DMS153 treated with DMSO at 0.1 percent for 48 hours (cell line): ENCODE measurements around the gene NFASC.

ENCODE experiments used
- DNase-seq: peaks from one replicate; lab custom pipeline; 2025; ENCODE audit not compliant: unreplicated experiment; lab: John Stamatoyannopoulos, UW

The NFASC gene

DNA sequence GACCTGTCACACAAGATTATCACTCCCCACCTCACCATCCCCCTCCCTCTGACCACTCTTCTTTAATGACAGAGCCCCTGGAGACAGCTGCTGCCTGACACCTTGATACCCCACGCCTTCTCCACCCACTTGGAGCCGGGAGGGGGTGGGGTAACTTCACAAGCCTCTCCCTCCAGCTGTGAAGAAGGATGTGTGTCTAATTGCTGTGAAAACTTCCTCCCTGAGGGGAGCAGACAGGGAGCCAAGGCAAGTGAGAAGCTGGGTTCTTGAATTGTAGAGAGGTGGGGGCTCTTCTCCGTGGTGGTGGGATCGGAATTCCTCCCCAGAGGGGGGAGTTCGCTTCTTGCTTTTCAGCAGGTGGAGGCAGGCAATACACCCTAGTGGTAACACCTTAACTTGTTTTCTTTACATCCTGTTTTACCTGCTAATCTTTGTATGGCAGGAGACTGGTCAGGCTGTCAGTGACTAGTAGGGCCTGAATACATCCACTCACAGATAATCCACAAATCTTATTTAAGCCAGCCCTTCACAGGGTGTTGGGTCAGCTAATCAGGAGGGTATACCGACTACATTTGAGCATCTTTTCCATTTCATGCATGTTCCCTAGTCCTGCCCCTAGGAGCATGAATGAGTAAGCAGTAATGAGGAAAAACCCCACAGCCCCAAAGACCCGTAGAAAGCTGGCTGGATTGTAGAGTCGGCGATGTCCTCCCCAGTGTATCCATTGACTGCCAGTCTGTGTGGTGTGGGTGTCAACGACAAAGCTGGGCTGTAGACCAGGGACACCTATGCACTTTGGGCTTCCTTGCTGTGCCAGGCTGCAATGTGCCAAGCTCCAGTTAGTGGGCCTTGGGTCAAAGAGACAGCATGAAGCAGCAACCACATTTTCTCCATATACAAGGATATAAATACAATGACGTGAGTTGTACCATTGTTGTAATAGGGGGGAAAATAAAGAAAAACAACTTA is 57.3 kb downstream of the NFASC start:
- no peak for DNase-seq

DNA sequence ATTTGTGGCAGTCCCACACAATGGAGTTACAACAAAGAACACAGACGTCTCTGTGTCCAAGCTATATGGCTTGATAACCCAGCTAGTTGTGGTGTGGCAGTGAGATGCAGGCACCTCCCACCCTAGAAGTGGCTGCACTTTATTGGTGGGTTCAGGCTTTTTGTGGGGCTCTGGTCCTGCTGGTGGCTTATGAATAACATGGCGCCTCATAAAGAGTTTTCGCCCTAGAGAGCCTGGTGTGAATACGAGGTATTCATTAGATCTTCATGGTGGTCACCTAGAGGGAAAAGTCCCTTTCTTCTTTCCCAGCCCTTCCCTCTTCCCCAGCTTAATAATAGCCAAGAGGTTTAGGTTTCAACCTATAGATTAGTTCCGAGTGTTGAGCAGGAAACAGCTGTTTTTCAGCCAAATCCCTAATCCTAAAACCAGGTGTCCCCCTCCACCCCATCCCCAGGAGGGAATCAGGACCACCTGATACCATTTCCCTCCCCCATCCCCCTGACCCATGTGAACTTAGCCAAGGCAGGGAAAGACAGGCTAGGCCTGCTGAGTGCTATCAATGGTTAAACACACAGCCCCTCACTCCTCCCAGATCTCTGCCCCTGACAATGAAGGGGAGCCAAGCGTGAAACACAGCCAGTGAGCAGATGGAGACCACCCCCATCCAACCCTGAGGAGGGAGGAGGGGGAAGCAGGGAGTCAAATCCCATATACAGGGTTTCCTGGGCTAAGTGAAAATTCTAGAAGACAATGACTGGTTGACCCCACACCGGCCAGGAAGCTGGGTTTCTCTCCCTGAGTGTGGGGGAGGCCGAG is 58.2 kb downstream of the NFASC start:
- DNase-seq = no peak

DNA sequence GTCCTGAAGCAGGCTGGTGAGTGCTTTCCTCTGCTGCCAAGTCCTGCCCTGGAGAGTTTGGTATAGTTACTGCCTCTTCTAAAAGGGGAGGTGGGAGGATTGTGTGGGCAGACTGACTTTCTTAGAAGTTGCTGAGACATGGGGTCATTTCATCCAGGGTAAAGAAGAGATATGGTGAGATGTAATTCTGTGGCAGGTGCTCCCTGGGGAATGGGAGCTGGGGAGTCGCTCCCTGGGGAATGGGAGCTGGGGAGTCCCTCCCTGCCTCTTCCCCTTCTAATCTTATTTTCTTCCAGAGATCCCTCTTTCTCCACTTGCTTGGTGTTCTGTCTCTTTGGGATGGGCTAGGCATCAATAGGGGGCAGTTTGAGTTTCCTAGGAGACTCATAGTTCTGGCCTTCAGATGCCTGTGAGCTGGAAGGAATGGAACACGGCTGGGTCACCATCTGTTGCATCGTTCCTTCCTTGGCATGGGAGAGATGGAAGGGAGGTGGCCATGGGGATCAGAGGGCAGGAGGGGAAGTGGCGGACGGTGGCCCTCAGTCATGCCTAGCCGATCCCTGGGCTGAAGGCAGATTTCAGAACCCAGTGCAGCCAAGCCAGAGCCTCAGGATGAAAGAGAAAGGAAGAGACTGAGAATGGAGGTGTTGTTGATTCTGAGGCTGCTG is 59.0 kb downstream of the NFASC start:
- DNase-seq = no peak

DNA sequence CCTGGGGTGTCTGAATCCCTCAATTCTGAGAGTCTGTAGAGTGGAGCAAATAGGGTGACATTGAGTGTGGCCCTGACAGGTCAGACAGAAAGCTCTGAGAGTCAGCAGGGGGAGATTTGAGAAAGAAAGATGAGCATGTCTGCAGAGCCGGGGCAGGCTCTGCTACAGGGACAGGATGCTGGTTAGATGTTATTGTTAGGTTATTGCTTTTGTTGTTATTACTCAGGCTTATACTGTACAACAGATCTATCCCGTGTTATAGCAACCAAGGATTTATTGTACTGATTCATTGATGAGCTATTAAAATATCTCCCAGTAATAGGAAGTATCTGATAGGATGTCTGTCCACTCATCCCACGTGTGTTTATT is 59.5 kb downstream of the NFASC start:
- no peak for DNase-seq

DNA sequence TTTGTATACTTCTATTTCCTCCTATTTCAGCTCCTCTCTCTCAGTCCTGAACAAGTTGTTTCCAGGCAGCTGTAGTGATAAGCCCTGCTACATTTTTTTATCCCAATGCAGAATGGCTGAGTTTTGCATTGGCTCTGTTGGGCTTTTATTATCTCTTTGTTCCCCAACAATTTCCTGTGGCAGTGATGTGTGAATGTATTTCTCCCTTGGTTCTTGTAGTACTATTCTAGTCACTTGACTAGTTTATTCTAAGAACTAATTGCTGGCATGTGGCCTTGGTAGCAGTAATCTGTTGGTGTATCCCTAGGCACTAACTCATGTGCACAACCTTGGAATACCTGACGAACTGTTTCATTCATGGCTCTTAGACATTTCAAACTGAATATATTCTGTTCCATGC is 60.7 kb downstream of the NFASC start:
- DNase-seq = no peak

DNA sequence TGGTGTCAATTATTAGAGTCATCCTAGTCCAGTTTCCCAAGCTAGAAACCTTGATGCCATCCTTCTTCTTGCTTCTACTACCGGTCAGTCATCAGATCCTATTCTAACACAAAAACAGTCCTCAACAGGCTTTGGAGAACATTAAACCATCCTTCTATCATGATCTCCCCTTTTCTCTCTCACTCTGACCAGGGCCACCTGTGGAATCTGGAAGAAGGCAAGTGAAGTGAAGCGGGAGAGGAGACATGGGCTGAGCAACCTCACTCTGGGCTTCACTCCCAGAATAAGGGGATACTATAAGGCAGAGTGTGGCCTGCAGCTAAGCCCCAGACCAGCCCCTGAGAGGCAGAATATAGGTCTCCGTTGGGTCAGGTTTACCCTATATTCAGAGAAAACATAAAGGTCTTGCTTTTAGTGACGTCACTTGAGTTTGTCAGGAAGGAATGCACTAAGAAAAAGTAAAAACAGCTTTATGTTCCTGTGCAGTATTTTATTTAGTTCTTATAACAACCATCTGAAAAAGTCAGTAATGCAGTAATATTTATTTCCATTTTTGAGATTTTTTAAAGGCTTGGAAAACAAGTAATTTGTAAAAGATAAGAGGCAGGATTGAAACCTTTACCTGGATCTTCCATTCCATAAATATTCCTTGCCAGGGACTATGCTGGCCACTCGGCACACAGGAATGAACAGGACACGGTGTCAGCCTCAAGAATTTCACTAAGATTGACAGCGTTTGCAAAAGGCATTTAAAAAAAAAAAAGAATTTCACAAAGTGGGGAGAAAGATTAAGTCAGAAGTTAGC is 61.3 kb downstream of the NFASC start:
- no peak for DNase-seq

DNA sequence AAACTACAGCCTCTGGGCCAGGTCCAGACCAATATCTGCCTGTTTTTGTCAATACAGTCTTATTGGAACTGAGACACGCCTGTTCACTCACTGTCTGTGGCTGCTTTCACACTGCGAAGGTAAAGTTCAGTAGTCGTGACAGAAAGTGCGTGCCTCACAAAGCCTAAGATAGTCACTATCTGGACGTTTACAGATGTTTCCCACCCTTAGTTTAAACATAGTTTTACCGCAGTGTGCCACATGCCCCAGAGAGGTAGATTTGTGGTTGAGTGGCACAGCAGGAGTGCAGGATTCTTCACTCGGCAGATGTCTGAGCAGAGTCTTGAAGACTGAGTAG is 61.9 kb downstream of the NFASC start:
- DNase-seq = no peak

DNA sequence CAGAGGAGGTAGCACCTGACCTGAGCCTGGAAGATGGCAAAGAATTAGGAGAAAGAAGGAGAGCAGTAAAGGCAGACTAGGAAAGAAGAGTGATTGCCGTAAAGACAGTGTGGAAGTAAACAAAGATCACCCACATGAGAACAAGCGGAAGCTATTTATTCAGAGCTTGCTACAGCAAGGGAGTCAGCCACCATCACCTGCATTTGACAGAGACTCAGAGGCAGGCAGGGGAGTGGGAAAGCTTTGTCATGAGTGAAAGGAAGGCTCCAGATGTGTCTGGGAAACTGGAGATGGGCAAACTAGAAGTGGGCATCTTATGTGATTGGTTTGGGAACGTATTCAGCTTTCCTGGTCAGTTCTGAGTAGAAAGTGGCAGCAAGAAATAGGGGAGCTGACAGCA is 64.5 kb downstream of the NFASC start:
- no peak for DNase-seq

DNA sequence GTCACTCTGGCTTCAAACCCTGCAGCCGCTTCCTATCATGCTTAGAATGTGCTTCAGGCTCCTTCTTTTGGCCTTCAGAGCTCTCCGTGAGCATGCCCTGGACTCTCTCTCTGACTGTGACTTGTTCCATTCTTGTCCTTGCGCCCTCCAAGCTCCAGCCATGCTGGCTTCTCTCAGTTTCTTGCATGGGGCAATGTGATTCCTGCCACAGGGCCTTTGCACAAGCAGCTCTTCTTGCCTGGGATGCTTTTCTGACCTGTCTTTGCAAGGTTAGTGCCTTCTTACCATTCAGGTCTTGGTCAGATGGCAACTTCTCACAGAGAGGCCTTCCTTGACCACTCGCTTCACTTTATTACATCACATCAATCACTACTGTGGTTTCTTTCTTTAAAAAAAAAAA is 66.1 kb downstream of the NFASC start:
- no peak for DNase-seq

DNA sequence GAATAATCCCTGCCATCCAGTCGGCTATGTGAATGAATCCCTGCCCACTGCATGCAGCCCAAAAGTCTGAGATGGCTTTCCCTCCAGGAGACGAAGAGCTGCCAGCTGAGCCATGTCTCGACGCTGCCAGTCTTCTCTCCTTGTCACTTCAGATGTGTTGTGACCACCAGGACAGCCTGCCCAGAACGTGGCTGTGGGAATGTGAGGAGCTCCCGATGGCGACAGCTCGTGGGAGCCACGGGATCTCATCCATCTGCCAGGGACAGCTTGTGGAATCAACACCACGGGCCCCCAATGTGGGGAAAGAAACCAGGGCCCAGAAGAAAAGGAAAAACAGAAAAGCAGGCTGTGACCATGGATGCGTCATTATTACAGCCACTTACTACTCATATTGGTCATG is 67.2 kb downstream of the NFASC start:
- DNase-seq = no peak

DNA sequence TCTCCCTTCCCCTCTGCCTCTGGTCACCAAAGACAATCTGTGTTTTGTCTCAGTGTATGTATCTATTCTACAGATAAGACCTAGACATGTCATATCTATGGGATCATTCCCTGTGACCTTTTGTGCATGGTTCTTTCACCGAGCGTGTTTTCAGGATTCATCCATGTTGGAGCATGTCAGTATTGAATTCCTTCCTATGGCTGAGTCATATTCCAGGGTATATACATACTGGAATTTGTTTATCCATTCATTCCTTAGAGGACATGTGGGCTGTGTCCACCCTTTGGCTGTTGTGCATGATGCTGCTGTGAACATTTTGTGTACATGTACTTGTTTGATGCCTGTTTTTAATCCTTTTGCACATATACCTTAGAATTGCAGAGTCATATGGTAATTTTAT is 69.9 kb downstream of the NFASC start:
- no peak for DNase-seq

DNA sequence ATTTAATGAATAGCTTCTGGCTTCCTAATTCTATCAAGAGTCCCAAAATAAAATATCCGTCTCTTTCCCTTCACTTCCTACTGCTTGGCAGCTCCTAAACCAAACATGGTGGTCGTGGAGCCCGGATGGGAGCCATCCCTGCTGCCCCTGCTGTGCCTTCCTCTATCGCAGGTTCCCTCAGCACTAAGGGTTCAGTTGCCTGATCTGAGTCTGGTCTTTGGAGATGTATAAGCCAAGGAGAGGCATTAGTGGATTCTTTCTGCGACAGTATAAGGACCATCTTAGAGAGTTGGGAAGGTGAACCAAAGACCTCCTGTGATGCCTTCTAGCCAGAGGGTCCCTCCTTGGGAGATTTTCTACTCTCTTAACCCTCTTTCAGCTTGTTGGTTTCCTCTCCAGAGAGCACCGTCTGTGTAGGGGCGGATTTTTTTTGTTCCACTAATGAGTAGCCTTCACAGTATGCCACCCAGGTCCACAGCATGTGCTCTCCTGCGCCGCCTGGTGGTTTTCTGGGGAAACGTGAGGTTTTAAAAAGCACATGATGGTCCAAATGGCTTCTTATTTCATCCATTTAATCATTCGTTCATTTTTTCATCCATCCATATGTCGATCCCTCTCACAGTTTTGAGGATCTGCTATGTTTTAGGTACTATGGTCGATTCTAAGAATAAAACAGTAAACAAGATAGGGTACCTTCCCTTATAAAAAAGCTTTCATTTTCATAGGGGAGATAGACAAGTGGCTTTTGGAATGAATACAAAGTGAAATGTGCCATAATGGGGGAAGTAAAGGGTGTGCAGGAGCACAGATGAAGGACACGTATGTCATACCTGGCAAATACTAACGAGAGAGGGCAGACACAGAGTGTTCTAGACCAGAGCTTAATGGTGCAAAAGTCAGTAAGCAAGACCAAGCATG is 71.0 kb downstream of the NFASC start:
- DNase-seq = peak; percentile 75

DNA sequence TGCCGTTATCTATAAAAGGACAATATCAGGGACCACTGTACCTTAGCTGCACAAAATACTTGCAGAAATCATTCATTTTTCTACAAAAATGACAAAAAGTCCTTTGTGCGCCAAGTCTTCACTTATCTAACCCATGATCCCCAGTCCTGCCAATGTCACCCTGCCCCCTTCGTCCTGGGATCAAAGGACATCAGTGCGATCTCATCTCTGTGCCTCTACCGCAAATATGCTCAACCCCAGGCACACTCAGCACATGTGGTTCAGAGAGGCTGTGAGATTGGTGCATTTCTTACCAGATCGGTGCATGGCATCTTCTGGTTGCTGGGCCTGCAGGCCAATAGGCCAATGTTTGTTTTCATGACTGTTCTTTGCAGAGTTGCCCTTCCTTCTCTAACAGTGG is 72.8 kb downstream of the NFASC start:
- no peak for DNase-seq

DNA sequence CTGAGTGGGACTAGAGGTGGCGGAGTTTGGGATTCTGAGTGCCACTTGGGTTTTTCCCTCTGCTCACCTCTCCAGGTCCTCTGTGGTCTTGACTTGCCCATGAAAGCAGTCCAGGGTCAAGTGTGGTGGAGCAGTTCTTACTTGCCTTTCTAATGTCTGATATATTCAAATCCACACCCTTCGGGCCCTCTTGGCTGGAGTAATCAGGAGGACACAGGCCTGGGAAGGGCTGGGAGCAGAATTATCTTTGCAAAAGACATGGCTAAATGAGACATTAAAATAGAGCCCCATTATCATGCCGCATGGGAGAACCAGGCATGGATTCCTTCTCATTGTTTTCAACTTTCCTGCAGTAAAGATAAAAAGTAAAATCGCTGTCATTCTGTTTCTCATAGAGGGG is 74.0 kb downstream of the NFASC start:
- DNase-seq = no peak

DNA sequence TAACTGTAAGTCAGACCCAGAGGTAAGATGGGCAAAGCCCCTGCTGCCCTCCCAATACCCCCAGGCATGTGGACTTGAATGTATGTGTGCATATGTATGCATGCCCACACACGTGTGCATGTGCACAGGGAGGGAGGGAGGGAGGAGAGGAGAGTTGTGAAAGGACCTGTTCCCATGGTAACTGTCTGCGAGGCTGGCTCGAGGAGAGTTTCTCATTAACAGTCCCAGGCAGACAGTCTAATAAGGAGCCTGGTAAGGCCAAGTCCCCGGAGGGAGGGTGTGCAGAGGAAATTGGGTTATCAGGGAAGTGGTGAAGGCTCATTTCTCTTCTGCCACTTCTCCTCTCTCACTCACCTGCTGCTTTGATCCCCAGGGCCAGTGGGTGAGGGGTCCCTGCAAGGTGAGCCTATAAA is 74.9 kb downstream of the NFASC start:
- no peak for DNase-seq

DNA sequence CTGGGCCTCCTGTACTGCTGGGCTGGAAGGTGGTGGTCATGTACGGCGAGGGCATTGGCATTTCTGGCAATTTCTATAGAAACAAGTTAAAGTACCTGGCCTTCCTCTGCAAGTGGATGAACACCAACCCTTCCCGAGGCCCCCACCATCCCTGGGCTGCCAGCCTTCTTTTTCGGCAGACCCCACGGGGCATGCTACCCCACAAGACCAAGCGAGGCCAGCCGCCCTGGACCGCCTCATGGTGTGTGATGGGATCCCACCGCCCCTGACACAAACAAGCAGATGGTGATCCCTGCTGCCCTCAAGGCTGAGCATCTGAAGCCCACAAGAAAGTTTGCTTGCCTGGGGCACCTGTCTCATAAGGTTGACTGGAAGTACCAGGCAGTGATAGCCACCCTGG is 76.0 kb downstream of the NFASC start:
- no peak for DNase-seq

DNA sequence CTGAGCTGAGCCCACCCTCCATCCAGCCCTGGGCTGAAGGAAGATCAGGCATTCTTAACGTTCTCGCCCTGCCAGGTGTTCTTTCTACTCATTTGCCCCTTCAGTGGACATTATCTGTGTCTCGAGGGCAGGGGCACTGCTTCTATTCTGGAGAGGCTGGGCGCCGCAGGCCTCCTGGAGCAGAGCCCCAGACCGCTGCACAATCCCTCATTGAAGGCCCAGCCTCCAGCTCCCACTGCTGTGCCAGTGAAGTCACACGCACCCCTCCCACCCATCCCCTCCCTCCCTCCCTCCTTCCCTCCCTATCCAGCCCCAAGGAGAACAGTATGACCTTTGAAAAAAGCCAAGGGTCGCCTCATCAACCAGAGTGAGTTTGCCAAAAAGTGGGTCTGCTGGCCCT is 76.7 kb downstream of the NFASC start:
- no peak for DNase-seq

DNA sequence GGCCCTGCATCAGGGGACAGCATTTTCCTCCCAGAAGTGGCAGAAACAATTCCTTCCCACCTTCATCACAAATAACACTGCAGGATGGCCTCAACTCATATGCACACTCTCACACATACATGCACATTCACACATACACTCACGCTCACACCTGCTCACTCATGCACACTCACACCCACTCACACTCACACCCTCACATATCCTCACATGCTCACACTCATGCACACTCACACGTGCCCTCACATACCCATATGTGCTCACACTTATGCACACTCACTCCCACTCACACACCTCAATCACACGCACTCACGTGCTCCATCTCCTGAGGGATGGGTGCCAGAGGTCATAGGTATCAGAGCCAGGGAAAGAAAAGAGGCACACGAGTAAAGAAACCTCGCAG is 77.1 kb downstream of the NFASC start:
- DNase-seq = no peak

DNA sequence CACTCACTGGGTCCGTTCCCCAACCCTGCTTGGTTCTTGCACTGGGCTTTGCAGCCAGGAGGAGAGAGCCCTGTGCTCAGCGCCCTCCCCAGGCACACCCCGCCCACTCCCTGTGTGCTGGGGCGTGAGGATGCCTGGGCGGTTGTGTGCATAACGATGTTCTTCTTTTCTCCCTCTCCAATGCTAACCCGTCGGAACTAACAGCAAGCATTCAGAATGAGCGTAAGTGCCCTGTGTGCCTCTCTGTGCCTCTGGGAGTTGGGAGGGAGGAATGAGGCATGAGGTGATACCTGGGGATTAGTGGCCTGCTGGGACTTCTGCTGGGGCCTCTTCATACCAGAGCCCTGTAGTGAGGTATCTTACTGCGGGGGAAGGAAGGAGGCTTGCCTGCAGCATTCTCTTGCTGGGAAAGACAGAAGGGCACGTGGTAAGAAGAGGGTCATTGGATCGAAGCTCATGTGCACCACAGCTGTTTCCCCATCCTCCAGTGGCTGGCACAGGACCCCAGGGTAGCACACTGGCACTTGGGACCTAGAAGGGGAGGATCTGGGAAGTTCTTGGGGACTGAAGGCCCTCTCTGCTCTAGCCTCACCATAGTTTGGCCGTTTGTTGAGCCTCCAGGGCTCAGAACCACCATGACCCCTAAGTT is 79.8 kb downstream of the NFASC start:
- DNase-seq = no peak
